ENCODE results near the gene PPIB. TPM values are rescaled to one million over a fixed set of nuclear protein-coding genes. Genes with fewer than 3 reads are reported as not detected.
A peak's percentile ranks its signal among the peaks of the same experiment; 100 is the strongest.

Gene PPIB
- polyA plus RNA-seq, 3 donors from 2014 or later: 865 to 973 (median 950) TPM

GRCh38 chr15:64152507-64153387 lies 10.1 kb downstream of the PPIB start:
- Mint-ChIP-seq H3K27ac (no peak overlapping the region), H3K4me3 (peak overlapping the region; percentile 15 to 64 (median 56)), H3K4me1 (peaks cover 24 to 32% of the 10 kb centered on the region in 2 donors), H3K27me3 (ENCODE audit: low read depth in 3 of 3) (peaks cover 10 to 14% (median 11%) of the 10 kb centered on the region in 3 donors), H3K36me3 (peaks cover 0 to 14% (median 3%) of the 10 kb centered on the region in 3 donors), H3K9me3 (no peaks in the 10 kb centered on the region)
- DNase-seq: no peak

DNA sequence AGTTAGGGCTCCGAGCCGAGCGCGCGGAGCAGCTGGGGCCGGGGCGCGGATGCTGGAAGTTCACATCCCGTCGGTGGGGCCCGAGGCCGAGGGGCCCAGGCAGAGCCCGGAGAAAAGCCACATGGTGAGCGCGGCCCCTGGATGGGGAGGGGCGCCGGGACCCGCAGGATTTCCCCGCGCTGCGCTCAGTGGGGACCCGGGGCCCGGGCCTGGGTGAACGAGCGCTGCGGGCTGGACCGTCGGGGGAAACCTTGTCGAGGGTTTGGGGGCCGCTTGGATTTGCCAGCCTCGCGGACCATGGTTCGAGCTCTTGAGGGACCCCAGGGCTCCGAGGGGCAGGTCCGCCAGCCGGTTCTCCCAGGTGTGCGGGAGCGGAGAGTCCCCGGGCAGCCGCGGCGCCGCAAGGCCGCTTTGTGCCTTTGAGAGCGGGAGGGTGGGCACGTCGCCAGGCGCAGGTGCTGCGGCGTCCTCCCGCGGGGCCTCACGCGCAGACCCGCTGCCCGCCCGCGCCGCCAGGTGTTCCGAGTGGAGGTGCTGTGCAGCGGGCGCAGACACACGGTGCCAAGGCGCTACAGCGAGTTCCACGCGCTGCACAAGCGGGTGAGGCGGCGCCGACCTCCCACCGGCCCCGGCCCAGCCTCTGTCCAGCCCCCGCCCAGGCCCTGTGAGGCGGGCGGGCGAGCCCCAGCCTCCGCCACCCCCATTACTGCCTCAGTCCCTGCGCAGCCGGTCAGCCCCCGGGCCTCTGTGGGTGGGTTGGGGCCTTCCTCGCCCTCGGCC lies 10.9 kb downstream of the PPIB start, which contains the start of gene SNX22:
SNX22 (plus strand) TSS at position 5 of the 780 bp plus-strand sequence; CDS start at position 50, 45 bp downstream.
- Mint-ChIP-seq H3K27me3 (ENCODE audit: low read depth in 3 of 3) (peaks cover 10 to 13% (median 11%) of the 10 kb centered on the region in 3 donors), H3K9me3 (no peaks in the 10 kb centered on the region), H3K27ac (no peak within 1 kb of the TSS), H3K4me1 (peaks cover 23 to 28% of the 10 kb centered on the region in 2 donors), H3K36me3 (peaks cover 0 to 11% (median 3%) of the 10 kb centered on the region in 3 donors), H3K4me3 (peak within 1 kb of the TSS; percentile 69 to 78 (median 73))
- no peak for DNase-seq

DNA sequence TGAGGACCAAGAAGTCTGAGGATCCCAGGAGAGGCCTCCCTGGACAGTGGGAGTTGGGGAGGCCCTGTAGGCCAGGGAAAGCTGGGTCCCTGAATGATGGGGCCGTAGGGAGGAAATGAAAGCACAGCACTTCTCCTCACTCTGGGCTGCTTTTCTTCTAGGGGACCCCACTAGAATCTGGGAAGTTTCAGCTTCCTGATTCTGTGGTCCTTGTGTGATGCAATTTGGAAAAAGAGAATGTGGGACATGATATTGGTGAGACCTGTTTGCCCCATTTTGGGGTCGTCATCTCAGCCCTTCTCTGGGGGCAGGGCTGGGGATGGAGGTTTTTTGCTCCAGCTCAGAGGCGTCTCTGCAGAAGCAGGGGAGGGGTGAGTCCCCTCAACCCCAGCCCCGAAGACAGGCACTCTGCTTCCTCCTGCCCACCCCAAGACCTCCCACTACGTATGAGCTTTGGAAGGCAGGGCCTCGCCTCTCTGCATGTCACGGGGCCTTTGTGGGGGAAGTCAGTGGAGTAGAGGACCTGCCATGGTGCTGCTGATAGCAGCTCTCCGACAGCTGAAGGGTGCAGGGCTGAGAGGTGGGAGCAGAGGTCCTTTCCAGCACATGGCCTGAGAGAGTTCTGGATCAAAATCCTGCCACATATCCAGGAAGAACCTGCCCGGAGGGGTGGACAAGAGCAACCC lies 12.8 kb downstream of the PPIB start:
- H3K4me3 Mint-ChIP-seq: peak overlapping the region; percentile 4 to 41 (median 29)
- H3K27ac Mint-ChIP-seq: peak overlapping the region in 1 of 6 donors; percentile 12
- H3K27me3 Mint-ChIP-seq (ENCODE audit: low read depth in 3 of 3): peaks cover 10 to 13% (median 11%) of the 10 kb centered on the region in 3 donors
- peaks cover 0 to 3% (median 3%) of the 10 kb centered on the region in 3 donors for H3K36me3 Mint-ChIP-seq
- H3K4me1 Mint-ChIP-seq: peaks cover 23 to 28% of the 10 kb centered on the region in 2 donors
- DNase-seq: no peak
- H3K9me3 Mint-ChIP-seq: no peaks in the 10 kb centered on the region

GRCh38 chr15:64149424-64149823 lies 13.4 kb downstream of the PPIB start:
- Mint-ChIP-seq H3K4me1 (peaks cover 23 to 28% of the 10 kb centered on the region in 2 donors), H3K27ac (peak overlapping the region in 1 of 6 donors; percentile 12), H3K9me3 (no peaks in the 10 kb centered on the region), H3K27me3 (ENCODE audit: low read depth in 3 of 3) (peaks cover 10 to 13% (median 11%) of the 10 kb centered on the region in 3 donors), H3K4me3 (peak overlapping the region in 4 of 5 donors; percentile 4 to 50 (median 18)), H3K36me3 (peaks cover 0 to 5% (median 1%) of the 10 kb centered on the region in 3 donors)
- DNase-seq: no peak

DNA sequence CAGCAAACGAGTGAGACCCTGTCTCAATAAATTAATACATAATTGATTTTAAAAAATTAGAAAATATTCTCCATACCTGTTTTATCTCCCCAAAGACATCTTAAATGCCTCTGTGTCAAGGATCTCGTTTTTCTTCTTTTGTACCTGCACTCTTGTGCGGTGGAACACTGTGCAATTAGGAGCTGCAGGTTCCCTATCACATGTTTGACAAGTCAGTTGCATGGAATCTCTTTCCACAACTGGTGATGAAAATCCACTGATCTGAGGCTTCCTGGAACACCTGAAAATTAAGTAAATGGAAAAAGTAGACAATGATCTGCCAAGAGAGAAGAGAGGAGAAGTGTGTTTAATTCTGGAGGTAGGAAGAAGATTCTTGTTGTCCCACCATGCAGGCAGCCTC lies 14.2 kb downstream of the PPIB start:
- H3K27ac Mint-ChIP-seq: no peak overlapping the region
- no peak overlapping the region for H3K4me3 Mint-ChIP-seq
- H3K9me3 Mint-ChIP-seq: no peaks in the 10 kb centered on the region
- peaks cover 10 to 11% (median 10%) of the 10 kb centered on the region in 3 donors for H3K27me3 Mint-ChIP-seq (ENCODE audit: low read depth in 3 of 3)
- no peak for DNase-seq
- peaks cover 0 to 3% (median 0%) of the 10 kb centered on the region in 3 donors for H3K36me3 Mint-ChIP-seq
- peaks cover 22 to 26% of the 10 kb centered on the region in 2 donors for H3K4me1 Mint-ChIP-seq

- peaks cover 0 to 3% (median 0%) of the 10 kb centered on the region in 3 donors for H3K36me3 Mint-ChIP-seq
- no peak overlapping the region for H3K27ac Mint-ChIP-seq
- no peaks in the 10 kb centered on the region for H3K9me3 Mint-ChIP-seq
- H3K4me1 Mint-ChIP-seq: peaks cover 18 to 22% of the 10 kb centered on the region in 2 donors
- peaks cover 6 to 9% (median 8%) of the 10 kb centered on the region in 3 donors for H3K27me3 Mint-ChIP-seq (ENCODE audit: low read depth in 3 of 3)
- no peak overlapping the region for H3K4me3 Mint-ChIP-seq
- no peak for DNase-seq
These were observed 14.7 kb downstream of the PPIB start for GRCh38 chr15:64148168-64148567.

DNA sequence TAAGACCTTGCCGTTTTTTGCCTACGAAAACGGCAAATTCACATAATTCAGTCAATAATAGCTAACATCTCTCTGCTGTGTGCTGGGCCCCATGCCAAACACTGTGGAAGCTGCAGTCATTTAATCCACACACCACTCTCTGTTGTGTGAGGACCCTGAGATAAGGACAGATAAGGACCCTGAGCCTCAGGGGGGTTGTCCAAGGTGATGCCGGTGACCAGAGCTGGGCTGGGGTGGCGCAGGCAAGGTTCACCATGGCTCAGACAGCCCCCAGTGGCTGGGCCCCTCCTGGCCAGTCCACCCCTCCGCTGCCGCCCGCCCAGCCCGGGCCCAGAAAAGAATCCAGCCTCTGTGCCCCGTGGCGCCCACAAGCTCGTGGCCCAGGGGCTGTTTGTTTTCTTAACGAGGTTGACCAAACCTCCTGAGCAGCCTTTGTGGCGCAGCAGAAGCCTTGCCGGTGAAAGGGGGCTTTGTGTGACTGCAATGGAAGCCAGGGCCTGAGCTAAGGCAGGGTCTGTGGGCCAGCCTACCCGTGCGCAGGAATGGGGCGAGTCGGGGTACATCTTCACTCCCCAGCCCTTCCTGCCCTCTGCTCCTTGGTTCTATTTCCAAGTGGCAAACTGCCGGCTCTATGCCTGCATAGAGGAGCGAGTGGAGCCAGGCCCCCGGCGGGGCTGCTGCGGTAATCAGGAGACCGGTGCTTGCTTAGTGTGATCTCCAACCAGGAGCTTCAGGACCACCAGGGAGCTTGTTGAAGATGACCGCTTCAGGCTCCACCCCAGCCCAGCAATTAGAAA lies 15.7 kb downstream of the PPIB start:
- H3K9me3 Mint-ChIP-seq: no peaks in the 10 kb centered on the region
- DNase-seq: no peak
- peaks cover 0 to 9% (median 0%) of the 10 kb centered on the region in 3 donors for H3K36me3 Mint-ChIP-seq
- H3K27me3 Mint-ChIP-seq (ENCODE audit: low read depth in 3 of 3): peaks cover 4 to 6% (median 5%) of the 10 kb centered on the region in 3 donors
- H3K4me3 Mint-ChIP-seq: no peak overlapping the region
- H3K27ac Mint-ChIP-seq: peak overlapping the region in 1 of 6 donors; percentile 51
- H3K4me1 Mint-ChIP-seq: peaks cover 10 to 13% of the 10 kb centered on the region in 2 donors

- Mint-ChIP-seq H3K9me3 (no peaks in the 10 kb centered on the region), H3K4me1 (peaks cover 10 to 13% of the 10 kb centered on the region in 2 donors), H3K27ac (no peak overlapping the region), H3K4me3 (no peak overlapping the region), H3K36me3 (peaks cover 0 to 11% (median 0%) of the 10 kb centered on the region in 3 donors), H3K27me3 (ENCODE audit: low read depth in 3 of 3) (peaks cover 4 to 6% (median 5%) of the 10 kb centered on the region in 3 donors)
- no peak for DNase-seq
These were observed 16.3 kb downstream of the PPIB start for GRCh38 chr15:64146520-64146884.

DNA sequence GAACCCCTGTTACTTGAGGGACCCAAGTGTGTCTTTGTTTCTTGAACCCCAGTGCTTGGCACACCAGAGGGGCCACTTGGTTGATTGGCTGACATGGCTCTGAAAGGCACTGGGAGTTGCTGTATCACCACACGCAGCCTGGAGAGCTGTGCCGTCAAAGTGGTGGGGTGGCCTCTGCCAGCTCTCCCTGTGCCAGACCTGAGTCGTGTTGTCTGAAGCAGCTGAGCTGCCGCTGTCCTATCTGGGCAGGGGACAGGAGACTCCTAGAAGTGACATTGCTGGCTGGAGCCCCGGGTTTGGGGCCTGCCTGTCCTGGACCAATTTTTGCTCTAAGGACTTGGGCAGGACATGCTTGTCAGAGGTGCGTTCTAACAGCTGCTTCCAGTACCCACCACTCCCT lies 16.8 kb downstream of the PPIB start:
- Mint-ChIP-seq H3K4me3 (no peak overlapping the region), H3K36me3 (peaks cover 0 to 16% (median 0%) of the 10 kb centered on the region in 3 donors), H3K9me3 (no peaks in the 10 kb centered on the region), H3K4me1 (peaks cover 8 to 11% of the 10 kb centered on the region in 2 donors), H3K27me3 (ENCODE audit: low read depth in 3 of 3) (peaks cover 4 to 6% (median 4%) of the 10 kb centered on the region in 3 donors), H3K27ac (no peak overlapping the region)
- DNase-seq: no peak

GRCh38 chr15:64144565-64145281 lies 18.1 kb downstream of the PPIB start:
- no peak for DNase-seq
- H3K4me1 Mint-ChIP-seq: peaks cover 2 to 5% of the 10 kb centered on the region in 2 donors
- H3K27me3 Mint-ChIP-seq (ENCODE audit: low read depth in 3 of 3): peaks cover 0 to 2% (median 2%) of the 10 kb centered on the region in 3 donors
- H3K27ac Mint-ChIP-seq: peak overlapping the region in 2 of 6 donors; percentile 24 to 67
- H3K9me3 Mint-ChIP-seq: no peaks in the 10 kb centered on the region
- H3K36me3 Mint-ChIP-seq: peaks cover 0 to 19% (median 0%) of the 10 kb centered on the region in 3 donors
- H3K4me3 Mint-ChIP-seq: no peak overlapping the region

GRCh38 chr15:64144192-64144564 lies 18.6 kb downstream of the PPIB start:
- DNase-seq: no peak
- no peak overlapping the region for H3K27ac Mint-ChIP-seq
- H3K4me3 Mint-ChIP-seq: no peak overlapping the region
- H3K27me3 Mint-ChIP-seq (ENCODE audit: low read depth in 3 of 3): no peaks in the 10 kb centered on the region
- H3K4me1 Mint-ChIP-seq: no peaks in the 10 kb centered on the region
- peaks cover 0 to 19% (median 0%) of the 10 kb centered on the region in 3 donors for H3K36me3 Mint-ChIP-seq
- H3K9me3 Mint-ChIP-seq: no peaks in the 10 kb centered on the region

DNA sequence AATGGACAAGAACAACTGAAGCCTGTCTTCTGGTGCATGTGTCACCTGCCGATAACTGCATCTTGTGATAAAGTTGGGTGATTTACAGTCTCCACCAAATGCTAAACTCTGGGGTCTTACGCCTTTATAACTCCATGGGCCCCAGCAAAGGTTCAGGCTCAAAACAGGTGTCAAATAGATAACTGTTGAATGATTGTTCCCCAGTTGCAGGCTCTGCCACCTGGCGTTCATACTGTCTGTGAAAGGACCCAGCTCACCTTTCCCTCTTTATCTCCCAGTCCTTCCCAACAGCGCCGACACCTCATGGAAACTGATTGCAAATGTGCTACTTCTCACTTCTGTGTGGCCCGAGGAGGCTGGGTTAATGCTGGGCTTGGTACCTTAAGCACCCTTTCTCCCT lies 19.5 kb downstream of the PPIB start:
- Mint-ChIP-seq H3K4me3 (no peak overlapping the region), H3K27ac (no peak overlapping the region), H3K9me3 (no peaks in the 10 kb centered on the region), H3K4me1 (no peaks in the 10 kb centered on the region), H3K36me3 (peaks cover 1 to 22% (median 2%) of the 10 kb centered on the region in 3 donors), H3K27me3 (ENCODE audit: low read depth in 3 of 3) (no peaks in the 10 kb centered on the region)
- DNase-seq: no peak

All from immature natural killer cell (primary cell).